ENCODE results near the gene C20orf204. TPM values are rescaled to one million over a fixed set of nuclear protein-coding genes. Genes with fewer than 3 reads are reported as not detected.

The C20orf204 gene
- total and polyA plus RNA-seq, 10 of the 15 experiments (the other 5 are each of a cell fraction or from before 2014, with no cell fraction given): 0.24 to 56.0 (median 12.4) TPM

DNA sequence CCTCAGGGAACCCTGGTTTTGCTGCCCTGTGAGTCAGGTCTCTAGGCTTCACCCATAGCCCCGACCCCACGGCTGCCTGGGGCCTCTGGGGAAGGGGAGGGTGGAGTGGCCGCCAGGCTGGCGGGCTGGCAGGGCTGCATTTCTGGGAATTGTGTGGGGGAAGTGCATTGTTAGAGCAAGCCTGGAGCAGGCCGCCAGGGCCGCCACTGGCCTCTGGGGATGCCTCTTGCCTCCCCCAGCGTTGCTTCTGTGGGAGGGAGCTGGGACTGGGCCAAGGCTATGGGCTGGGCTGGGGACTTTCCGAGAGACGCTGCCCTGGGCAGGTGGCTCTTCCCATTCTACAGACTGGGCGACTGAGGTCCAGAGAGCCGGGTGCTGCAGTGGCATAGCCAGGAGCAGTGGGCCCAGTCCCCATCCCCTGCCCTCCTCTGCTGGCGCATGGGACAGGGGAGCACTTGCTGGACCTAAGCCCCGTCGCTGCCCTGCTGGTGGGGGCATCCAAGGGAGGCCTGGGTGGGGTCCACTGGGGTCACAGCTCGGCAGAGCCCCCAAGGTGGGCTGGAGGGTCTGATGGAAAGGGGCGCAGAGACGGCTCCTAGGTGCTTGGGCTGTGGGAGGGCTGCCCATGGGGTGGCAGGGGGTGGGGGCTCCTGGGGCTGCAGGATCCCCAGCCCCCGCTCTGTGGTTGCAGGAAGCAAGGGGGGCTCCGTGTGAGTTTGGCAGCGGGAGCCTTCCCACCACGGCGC is 20.1 kb downstream of the C20orf204 start (continued):
- TF ChIP-seq, protein P1, sequence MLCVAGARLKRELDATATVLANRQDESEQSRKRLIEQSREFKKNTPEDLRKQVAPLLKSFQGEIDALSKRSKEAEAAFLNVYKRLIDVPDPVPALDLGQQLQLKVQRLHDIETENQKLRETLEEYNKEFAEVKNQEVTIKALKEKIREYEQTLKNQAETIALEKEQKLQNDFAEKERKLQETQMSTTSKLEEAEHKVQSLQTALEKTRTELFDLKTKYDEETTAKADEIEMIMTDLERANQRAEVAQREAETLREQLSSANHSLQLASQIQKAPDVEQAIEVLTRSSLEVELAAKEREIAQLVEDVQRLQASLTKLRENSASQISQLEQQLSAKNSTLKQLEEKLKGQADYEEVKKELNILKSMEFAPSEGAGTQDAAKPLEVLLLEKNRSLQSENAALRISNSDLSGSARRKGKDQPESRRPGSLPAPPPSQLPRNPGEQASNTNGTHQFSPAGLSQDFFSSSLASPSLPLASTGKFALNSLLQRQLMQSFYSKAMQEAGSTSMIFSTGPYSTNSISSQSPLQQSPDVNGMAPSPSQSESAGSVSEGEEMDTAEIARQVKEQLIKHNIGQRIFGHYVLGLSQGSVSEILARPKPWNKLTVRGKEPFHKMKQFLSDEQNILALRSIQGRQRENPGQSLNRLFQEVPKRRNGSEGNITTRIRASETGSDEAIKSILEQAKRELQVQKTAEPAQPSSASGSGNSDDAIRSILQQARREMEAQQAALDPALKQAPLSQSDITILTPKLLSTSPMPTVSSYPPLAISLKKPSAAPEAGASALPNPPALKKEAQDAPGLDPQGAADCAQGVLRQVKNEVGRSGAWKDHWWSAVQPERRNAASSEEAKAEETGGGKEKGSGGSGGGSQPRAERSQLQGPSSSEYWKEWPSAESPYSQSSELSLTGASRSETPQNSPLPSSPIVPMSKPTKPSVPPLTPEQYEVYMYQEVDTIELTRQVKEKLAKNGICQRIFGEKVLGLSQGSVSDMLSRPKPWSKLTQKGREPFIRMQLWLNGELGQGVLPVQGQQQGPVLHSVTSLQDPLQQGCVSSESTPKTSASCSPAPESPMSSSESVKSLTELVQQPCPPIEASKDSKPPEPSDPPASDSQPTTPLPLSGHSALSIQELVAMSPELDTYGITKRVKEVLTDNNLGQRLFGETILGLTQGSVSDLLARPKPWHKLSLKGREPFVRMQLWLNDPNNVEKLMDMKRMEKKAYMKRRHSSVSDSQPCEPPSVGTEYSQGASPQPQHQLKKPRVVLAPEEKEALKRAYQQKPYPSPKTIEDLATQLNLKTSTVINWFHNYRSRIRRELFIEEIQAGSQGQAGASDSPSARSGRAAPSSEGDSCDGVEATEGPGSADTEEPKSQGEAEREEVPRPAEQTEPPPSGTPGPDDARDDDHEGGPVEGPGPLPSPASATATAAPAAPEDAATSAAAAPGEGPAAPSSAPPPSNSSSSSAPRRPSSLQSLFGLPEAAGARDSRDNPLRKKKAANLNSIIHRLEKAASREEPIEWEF (IDR thresholded peaks at IDR 0.05; ENCODE audit: insufficient replicate concordance, low read depth, low read length): no peak
- TF ChIP-seq, protein P2, sequence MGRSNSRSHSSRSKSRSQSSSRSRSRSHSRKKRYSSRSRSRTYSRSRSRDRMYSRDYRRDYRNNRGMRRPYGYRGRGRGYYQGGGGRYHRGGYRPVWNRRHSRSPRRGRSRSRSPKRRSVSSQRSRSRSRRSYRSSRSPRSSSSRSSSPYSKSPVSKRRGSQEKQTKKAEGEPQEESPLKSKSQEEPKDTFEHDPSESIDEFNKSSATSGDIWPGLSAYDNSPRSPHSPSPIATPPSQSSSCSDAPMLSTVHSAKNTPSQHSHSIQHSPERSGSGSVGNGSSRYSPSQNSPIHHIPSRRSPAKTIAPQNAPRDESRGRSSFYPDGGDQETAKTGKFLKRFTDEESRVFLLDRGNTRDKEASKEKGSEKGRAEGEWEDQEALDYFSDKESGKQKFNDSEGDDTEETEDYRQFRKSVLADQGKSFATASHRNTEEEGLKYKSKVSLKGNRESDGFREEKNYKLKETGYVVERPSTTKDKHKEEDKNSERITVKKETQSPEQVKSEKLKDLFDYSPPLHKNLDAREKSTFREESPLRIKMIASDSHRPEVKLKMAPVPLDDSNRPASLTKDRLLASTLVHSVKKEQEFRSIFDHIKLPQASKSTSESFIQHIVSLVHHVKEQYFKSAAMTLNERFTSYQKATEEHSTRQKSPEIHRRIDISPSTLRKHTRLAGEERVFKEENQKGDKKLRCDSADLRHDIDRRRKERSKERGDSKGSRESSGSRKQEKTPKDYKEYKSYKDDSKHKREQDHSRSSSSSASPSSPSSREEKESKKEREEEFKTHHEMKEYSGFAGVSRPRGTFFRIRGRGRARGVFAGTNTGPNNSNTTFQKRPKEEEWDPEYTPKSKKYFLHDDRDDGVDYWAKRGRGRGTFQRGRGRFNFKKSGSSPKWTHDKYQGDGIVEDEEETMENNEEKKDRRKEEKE (IDR thresholded peaks at IDR 0.05): no peak
- TF ChIP-seq RELA (IDR thresholded peaks at IDR 0.05; ENCODE audit: borderline replicate concordance, partially characterized antibody) (peak; percentile 29), TCF7 (IDR thresholded peaks at IDR 0.05; ENCODE audit: borderline replicate concordance) (no peak), CEBPB (IDR thresholded peaks at IDR 0.05; ENCODE audit: borderline replicate concordance in 1 of 2, low read depth in 2 of 2, low read length in 2 of 2) (no peak), YBX1 (IDR thresholded peaks at IDR 0.05) (no peak)
- TF ChIP-seq, protein P3, sequence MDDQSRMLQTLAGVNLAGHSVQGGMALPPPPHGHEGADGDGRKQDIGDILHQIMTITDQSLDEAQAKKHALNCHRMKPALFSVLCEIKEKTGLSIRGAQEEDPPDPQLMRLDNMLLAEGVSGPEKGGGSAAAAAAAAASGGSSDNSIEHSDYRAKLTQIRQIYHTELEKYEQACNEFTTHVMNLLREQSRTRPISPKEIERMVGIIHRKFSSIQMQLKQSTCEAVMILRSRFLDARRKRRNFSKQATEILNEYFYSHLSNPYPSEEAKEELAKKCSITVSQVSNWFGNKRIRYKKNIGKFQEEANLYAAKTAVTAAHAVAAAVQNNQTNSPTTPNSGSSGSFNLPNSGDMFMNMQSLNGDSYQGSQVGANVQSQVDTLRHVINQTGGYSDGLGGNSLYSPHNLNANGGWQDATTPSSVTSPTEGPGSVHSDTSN (IDR thresholded peaks at IDR 0.05; ENCODE audit: insufficient replicate concordance, low read depth, low read length): no peak
- TF ChIP-seq, protein P4, sequence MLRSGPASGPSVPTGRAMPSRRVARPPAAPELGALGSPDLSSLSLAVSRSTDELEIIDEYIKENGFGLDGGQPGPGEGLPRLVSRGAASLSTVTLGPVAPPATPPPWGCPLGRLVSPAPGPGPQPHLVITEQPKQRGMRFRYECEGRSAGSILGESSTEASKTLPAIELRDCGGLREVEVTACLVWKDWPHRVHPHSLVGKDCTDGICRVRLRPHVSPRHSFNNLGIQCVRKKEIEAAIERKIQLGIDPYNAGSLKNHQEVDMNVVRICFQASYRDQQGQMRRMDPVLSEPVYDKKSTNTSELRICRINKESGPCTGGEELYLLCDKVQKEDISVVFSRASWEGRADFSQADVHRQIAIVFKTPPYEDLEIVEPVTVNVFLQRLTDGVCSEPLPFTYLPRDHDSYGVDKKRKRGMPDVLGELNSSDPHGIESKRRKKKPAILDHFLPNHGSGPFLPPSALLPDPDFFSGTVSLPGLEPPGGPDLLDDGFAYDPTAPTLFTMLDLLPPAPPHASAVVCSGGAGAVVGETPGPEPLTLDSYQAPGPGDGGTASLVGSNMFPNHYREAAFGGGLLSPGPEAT (IDR thresholded peaks at IDR 0.05; ENCODE audit: low read depth): peak; percentile 67
- TF ChIP-seq, protein P5, sequence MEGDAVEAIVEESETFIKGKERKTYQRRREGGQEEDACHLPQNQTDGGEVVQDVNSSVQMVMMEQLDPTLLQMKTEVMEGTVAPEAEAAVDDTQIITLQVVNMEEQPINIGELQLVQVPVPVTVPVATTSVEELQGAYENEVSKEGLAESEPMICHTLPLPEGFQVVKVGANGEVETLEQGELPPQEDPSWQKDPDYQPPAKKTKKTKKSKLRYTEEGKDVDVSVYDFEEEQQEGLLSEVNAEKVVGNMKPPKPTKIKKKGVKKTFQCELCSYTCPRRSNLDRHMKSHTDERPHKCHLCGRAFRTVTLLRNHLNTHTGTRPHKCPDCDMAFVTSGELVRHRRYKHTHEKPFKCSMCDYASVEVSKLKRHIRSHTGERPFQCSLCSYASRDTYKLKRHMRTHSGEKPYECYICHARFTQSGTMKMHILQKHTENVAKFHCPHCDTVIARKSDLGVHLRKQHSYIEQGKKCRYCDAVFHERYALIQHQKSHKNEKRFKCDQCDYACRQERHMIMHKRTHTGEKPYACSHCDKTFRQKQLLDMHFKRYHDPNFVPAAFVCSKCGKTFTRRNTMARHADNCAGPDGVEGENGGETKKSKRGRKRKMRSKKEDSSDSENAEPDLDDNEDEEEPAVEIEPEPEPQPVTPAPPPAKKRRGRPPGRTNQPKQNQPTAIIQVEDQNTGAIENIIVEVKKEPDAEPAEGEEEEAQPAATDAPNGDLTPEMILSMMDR (IDR thresholded peaks at IDR 0.05 in 2 of 3, conservative IDR thresholded peaks at IDR 0.05 in 1 of 3; ENCODE audit: control insufficient read depth in 2 of 3, extremely low read depth in 1 of 3, insufficient read depth in 1 of 3, low read depth in 3 of 3, low read length in 3 of 3): no peak
- TF ChIP-seq, protein P6, sequence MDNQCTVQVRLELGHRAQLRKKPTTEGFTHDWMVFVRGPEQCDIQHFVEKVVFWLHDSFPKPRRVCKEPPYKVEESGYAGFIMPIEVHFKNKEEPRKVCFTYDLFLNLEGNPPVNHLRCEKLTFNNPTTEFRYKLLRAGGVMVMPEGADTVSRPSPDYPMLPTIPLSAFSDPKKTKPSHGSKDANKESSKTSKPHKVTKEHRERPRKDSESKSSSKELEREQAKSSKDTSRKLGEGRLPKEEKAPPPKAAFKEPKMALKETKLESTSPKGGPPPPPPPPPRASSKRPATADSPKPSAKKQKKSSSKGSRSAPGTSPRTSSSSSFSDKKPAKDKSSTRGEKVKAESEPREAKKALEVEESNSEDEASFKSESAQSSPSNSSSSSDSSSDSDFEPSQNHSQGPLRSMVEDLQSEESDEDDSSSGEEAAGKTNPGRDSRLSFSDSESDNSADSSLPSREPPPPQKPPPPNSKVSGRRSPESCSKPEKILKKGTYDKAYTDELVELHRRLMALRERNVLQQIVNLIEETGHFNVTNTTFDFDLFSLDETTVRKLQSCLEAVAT (IDR thresholded peaks at IDR 0.05): no peak
- TF ChIP-seq, protein P7, sequence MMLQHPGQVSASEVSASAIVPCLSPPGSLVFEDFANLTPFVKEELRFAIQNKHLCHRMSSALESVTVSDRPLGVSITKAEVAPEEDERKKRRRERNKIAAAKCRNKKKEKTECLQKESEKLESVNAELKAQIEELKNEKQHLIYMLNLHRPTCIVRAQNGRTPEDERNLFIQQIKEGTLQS (IDR thresholded peaks at IDR 0.05; ENCODE audit: borderline replicate concordance, extremely low read depth, low read depth, low read length): no peak

Data from GM12878 (cell line).